Neural progenitor cell (in vitro differentiated cells): ENCODE data around the gene FGFR4.

Experiments used
- EZH2 ChIP-seq: fragments of 200-600 bp; sonication (generic); IDR thresholded peaks from 2 replicates; pipeline ENCODE4 v1.6.1; 2017; ENCODE audit warnings: antibody characterized with exemption, mild to moderate bottlenecking, moderate library complexity
- TF ChIP-seq, protein P1 (sequence below): fragments of 200-600 bp; sonication (generic); IDR thresholded peaks from 2 replicates; pipeline ENCODE4 v1.5.1; 2017; ENCODE audit warnings: antibody characterized with exemption, mild to moderate bottlenecking

DNA sequence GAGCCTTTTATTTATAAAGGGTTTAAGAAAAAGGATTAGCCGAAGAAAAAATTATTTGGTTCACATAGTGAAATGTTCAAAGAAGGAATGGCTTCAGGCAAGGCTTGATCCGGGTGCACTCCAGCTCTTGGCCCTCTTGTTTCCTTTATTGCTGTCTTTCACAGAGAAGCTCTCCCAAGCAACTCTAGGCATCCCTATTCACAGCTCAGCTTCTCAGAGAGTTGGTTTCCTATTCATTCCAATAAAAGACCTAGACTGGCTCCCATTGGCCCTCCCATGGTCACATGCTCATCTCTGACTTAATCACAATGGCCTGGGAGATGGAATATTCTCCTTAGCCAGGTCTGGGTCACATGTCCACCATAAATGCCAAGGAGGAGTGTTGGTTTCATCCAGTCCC lies 9.4 kb upstream of the FGFR4 start:
- TF ChIP-seq, protein P1, sequence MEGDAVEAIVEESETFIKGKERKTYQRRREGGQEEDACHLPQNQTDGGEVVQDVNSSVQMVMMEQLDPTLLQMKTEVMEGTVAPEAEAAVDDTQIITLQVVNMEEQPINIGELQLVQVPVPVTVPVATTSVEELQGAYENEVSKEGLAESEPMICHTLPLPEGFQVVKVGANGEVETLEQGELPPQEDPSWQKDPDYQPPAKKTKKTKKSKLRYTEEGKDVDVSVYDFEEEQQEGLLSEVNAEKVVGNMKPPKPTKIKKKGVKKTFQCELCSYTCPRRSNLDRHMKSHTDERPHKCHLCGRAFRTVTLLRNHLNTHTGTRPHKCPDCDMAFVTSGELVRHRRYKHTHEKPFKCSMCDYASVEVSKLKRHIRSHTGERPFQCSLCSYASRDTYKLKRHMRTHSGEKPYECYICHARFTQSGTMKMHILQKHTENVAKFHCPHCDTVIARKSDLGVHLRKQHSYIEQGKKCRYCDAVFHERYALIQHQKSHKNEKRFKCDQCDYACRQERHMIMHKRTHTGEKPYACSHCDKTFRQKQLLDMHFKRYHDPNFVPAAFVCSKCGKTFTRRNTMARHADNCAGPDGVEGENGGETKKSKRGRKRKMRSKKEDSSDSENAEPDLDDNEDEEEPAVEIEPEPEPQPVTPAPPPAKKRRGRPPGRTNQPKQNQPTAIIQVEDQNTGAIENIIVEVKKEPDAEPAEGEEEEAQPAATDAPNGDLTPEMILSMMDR, result no peak
- TF ChIP-seq EZH2, result no peak
